Ectodermal cell (in vitro differentiated cells): ENCODE results near the gene OIT3.
"Not testable (repeated sequence)": the region's sequence is repeated elsewhere in the genome, so short reads cannot be mapped to it uniquely, and the experiment has no call there.

ENCODE experiments used
- H3K27ac ChIP-seq: 2 replicates; pipeline ENCODE4 v1.7.0; 2013; ENCODE audit warnings: mild to moderate bottlenecking, low read depth, low read length; ENCODE audit not compliant: insufficient read depth, poor library complexity, severe bottlenecking
- H3K27me3 ChIP-seq: 2 replicates; pipeline ENCODE4 v1.7.0; 2013; ENCODE audit warnings: mild to moderate bottlenecking, low read length; ENCODE audit not compliant: insufficient read depth, control insufficient read depth, poor library complexity, severe bottlenecking
- H3K36me3 ChIP-seq: one replicate; pipeline ENCODE4 v1.7.0; 2013; ENCODE audit warnings: low read length; ENCODE audit not compliant: control insufficient read depth, insufficient read depth
- H3K4me1 ChIP-seq: one replicate; pipeline ENCODE4 v1.7.0; 2013; ENCODE audit warnings: low read length; ENCODE audit not compliant: control insufficient read depth, insufficient read depth
- H3K4me3 ChIP-seq: 2 replicates; pipeline ENCODE4 v1.7.0; 2013; ENCODE audit warnings: low read depth, low read length, control low read depth; ENCODE audit not compliant: insufficient read depth
- H3K9me3 ChIP-seq: 2 replicates; pipeline ENCODE4 v1.7.0; 2013; ENCODE audit warnings: mild to moderate bottlenecking, low read length, moderate library complexity; ENCODE audit not compliant: control insufficient read depth
- WGBS, 2 experiments: methylation state at CpG; one replicate each; pipeline ENCODE4 v1.1.7; 2013; ENCODE audit warnings: missing lambda C conversion rate in 2 of 2; 5-methylcytosine and 5-hydroxymethylcytosine counted together

OIT3 gene

DNA sequence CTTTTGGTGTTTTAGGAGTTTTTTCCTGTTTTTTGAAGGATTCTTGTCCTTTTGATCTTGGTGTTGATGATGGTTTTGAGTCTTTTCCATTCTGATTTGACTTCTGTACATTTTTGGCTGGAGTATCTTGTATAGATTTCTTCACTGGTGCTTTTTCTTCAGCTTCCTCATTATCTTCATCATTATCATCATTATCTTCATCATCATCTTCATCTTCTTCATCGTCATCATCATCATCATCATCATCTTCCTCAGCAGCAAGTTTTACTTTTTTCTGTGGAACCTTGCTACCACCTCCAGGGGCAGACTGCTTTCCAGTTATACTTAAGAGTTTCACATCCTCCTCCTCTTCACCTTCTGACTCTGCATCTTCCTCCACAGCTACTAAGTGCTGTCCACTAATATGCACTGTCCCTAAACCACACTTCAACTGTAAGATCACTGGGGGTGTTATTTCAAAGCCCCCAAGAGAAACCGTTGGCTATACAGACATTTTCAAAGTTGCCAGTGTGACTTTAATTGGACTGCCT lies 24.3 kb downstream of the OIT3 start:
- not testable (repeated sequence) for H3K36me3 ChIP-seq, H3K27me3 ChIP-seq, H3K9me3 ChIP-seq, H3K4me3 ChIP-seq, H3K4me1 ChIP-seq, H3K27ac ChIP-seq
- WGBS, 2 experiments, result 92% methylated on average over 2 of the region's 2 CpGs

DNA sequence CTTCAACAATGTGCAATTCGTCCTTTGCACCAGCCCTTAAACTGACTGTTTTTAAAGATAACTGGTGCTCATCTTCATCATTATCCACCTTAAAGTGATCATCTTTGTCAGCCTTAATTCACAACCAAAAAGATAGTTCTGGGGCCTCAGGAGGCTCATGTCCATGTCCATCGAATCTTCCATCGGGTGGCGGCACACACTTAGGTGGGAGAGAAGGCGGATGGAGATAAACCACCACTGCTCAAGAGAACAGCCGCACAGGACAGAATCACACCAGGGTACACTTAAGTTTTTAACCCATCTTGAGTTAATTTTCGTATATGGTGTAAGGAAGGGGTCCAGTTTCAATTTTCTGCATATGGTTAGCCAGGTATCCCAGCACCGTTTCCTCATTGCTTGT lies 24.8 kb downstream of the OIT3 start:
- H3K27ac ChIP-seq, result no peak overlapping the region
- no peaks in the 10 kb centered on the region for H3K36me3 ChIP-seq
- H3K9me3 ChIP-seq, result no peaks in the 10 kb centered on the region
- H3K4me3 ChIP-seq, result no peak overlapping the region
- WGBS, 2 experiments, result 91 to 92% methylated on average over 8 of the region's 8 CpGs
- H3K4me1 ChIP-seq, result no peaks in the 10 kb centered on the region
- H3K27me3 ChIP-seq, result no peaks in the 10 kb centered on the region

DNA sequence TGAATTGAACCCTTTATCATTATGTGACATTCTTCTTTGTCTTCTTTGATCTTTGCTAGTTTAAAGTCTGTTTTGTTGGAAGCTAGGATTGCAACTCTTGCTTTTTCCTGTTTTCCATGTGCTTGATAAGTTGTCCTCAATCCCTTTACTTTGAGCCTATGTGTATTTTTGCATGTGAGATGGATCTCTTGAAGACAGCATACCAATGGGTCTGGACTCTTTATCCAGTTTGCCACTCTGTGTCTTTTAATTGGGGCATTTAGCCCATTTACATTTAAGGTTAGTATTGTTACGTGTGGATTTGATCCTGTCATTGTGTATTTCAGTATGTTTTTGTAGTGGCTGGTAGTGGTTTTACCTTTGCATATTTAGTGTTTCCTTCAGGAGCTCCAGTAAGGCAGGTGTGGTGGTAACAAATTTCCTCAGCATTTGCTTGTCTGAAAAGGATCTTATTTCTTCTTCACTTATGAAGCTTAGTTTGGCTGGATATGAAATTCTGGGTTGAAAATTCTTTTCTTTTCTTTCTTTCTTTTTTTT lies 27.7 kb downstream of the OIT3 start:
- H3K4me3 ChIP-seq, H3K27ac ChIP-seq, H3K36me3 ChIP-seq, H3K9me3 ChIP-seq, H3K27me3 ChIP-seq, H3K4me1 ChIP-seq: not testable (repeated sequence)
- WGBS, 2 experiments, result 86 to 95% methylated on average over 1 of the region's 1 CpG

DNA sequence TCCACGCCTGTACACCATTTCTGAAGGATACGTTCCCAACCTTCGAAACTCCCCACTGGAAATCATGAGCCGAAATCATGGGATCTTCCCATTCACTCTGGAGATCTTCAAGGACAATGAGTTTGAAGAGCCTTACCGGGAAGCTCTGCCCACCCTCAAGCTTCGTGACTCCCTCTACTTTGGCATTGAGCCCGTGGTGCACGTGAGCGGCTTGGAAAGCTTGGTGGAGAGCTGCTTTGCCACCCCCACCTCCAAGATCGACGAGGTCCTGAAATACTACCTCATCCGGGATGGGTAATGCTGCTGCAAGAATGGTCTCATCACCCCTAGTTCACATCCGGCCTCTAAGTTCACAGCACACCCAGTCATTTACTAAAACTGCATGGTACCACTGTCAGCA lies 30.8 kb downstream of the OIT3 start:
- H3K27ac ChIP-seq, result no peak overlapping the region
- no peaks in the 10 kb centered on the region for H3K4me1 ChIP-seq
- no peaks in the 10 kb centered on the region for H3K27me3 ChIP-seq
- WGBS, 2 experiments, result 93 to 94% methylated on average over 13 of the region's 13 CpGs
- no peak overlapping the region for H3K4me3 ChIP-seq
- no peaks in the 10 kb centered on the region for H3K9me3 ChIP-seq
- H3K36me3 ChIP-seq, result no peaks in the 10 kb centered on the region

DNA sequence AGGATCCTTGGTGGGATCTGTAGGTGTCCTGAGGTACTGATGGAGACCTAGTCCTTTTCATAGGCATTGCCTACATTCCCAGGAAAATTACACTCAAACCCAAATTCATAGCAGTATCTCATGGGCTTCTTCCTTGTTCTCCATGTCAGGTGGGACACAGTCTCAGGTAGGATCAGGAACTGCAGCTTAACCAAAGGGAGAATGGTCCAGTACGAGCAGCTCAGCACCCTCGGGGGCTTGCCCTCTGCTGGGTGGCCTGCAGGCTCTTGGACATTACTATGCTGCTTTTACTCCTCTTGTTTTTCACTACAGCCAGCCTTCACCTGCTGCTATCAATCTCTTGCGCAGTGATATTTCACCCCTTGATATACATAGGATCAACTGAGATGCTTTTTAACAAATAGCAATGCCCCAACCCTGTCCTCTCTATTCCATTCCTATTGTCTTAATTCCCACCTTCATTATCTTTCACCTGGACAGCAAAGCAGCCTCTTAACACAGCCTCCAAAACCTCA lies 32.5 kb downstream of the OIT3 start:
- H3K4me1 ChIP-seq, result no peaks in the 10 kb centered on the region
- H3K9me3 ChIP-seq, result no peaks in the 10 kb centered on the region
- no peaks in the 10 kb centered on the region for H3K27me3 ChIP-seq
- 89 to 92% methylated on average over 3 of the region's 3 CpGs for WGBS, 2 experiments
- H3K36me3 ChIP-seq, result no peaks in the 10 kb centered on the region
- H3K27ac ChIP-seq, result no peak overlapping the region
- no peak overlapping the region for H3K4me3 ChIP-seq

DNA sequence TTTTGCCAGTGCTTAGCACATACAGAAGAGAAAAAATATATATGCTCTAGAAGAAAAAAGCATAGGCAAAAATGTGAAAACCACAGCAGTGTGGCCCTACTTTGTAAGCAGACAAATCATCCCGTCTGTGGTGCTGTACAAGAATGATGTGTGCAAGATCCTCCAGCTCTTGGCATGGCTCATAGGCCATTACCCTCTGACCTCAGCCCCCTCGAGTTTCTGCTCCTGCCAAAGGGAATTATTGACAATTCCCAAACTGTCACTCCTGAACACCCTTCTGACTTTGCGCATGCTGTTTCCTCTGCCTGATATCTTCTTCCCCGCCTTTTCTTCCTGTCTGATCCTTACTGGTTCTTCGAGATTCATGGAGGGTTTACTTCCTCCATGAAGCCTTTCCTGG lies 33.9 kb downstream of the OIT3 start:
- no peaks in the 10 kb centered on the region for H3K36me3 ChIP-seq
- no peak overlapping the region for H3K27ac ChIP-seq
- H3K27me3 ChIP-seq, result no peaks in the 10 kb centered on the region
- no peaks in the 10 kb centered on the region for H3K4me1 ChIP-seq
- WGBS, 2 experiments, result 90% methylated on average over 5 of the region's 5 CpGs
- H3K4me3 ChIP-seq, result no peak overlapping the region
- no peaks in the 10 kb centered on the region for H3K9me3 ChIP-seq

DNA sequence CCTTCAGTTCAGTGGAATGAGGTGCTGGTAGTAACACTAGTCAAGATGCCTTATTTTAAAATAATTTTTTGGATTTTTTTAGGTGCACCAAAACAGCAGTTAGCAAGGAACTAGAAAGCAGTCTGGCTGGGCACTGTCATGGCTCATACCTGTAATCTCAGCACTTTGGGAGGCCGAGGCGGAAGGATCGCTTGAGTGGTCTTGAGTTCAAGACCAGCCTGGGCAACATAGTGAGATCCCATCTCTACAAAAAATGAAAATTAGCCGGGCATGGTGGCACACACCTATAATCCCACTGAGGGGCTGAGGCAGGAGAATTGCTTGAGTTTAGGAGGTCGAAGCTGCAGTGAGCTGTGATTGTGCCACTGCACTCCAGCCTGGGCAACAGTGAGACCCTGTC lies 35.3 kb downstream of the OIT3 start:
- 93 to 94% methylated on average over 5 of the region's 5 CpGs for WGBS, 2 experiments
- H3K36me3 ChIP-seq, result no peaks in the 10 kb centered on the region
- no peaks in the 10 kb centered on the region for H3K9me3 ChIP-seq
- H3K27ac ChIP-seq, result no peak overlapping the region
- no peaks in the 10 kb centered on the region for H3K27me3 ChIP-seq
- no peak overlapping the region for H3K4me3 ChIP-seq
- H3K4me1 ChIP-seq, result no peaks in the 10 kb centered on the region

DNA sequence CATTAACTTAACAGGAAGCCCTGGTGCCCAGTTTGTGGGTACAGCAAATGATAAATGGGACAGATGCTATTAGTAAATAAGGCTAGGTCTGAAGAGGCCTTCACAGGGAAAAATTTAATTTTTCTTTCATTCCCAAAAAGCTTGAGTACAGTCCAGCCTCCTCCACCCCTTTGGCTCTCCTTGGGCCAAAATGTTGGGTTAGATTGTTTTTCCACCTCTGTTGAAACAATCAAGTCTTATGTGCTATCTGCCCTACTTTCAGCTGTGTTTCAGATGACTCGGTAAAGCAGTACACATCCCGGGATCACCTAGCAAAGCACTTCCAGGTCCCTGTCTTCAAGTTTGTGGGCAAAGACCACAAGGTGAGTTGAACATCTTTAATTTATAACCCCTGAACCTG lies 36.7 kb downstream of the OIT3 start:
- 85 to 91% methylated on average over 2 of the region's 2 CpGs for WGBS, 2 experiments
- H3K36me3 ChIP-seq, result no peaks in the 10 kb centered on the region
- no peaks in the 10 kb centered on the region for H3K4me1 ChIP-seq

DNA sequence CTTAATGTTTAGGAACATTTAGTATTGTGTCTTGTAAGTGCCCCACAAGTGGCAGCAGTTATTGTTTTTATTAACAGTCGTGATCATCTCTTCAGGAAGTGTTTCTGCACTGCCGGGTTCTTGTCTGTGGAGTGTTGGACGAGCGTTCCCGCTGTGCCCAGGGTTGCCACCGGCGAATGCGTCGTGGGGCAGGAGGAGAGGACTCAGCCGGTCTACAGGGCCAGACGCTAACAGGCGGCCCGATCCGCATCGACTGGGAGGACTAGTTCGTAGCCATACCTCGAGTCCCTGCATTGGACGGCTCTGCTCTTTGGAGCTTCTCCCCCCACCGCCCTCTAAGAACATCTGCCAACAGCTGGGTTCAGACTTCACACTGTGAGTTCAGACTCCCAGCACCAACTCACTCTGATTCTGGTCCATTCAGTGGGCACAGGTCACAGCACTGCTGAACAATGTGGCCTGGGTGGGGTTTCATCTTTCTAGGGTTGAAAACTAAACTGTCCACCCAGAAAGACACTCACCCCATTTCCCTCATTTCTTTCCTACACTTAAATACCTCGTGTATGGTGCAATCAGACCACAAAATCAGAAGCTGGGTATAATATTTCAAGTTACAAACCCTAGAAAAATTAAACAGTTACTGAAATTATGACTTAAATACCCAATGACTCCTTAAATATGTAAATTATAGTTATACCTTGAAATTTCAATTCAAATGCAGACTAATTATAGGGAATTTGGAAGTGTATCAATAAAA lies 38.9 kb downstream of the OIT3 start:
- Histone ChIP-seq H3K4me3 (no peak overlapping the region), H3K9me3 (no peaks in the 10 kb centered on the region)
- 92 to 95% methylated on average over 20 of the region's 20 CpGs for WGBS, 2 experiments

More for the DNA sequence above, 36.7 kb downstream of the OIT3 start:
- no peak overlapping the region for H3K27ac ChIP-seq
- no peaks in the 10 kb centered on the region for H3K9me3 ChIP-seq
- no peaks in the 10 kb centered on the region for H3K27me3 ChIP-seq
- no peak overlapping the region for H3K4me3 ChIP-seq

DNA sequence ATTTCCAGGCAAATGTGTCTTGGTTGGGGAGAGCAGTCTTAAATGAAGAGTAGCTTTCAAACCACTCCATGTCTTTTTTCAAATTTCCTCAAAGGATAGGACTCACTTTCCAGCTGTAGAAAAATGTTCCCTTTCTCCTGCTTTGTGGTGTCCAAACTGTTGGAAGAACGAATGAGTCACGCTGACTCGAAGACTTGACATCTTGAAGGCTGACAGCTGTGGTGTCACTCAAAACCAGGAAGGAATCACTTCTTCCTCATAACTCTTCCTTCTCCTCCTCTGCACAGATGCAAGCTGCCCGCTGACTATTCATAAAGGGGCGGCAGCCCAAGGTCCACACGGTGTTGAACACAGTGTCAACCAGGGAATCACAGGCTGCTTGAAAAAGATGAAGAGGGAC lies 41.8 kb downstream of the OIT3 start:
- Histone ChIP-seq H3K4me3 (no peak overlapping the region), H3K36me3 (no peaks in the 10 kb centered on the region), H3K27ac (no peak overlapping the region), H3K27me3 (no peaks in the 10 kb centered on the region), H3K9me3 (no peaks in the 10 kb centered on the region), H3K4me1 (no peaks in the 10 kb centered on the region)
- 96% methylated on average over 6 of the region's 6 CpGs for WGBS, 2 experiments

More for the DNA sequence above, 38.9 kb downstream of the OIT3 start:
- Histone ChIP-seq H3K27ac (no peak overlapping the region), H3K27me3 (no peaks in the 10 kb centered on the region), H3K36me3 (no peaks in the 10 kb centered on the region), H3K4me1 (no peaks in the 10 kb centered on the region)
